Pancreas (tissue), 10 donors: ENCODE data around the gene RIOK1. TPM values are rescaled to one million over a fixed set of nuclear protein-coding genes. Genes with fewer than 3 reads are reported as not detected.

Experiments used
- ATAC-seq, 4 donors: fragments of 200-7000 bp; cut with Tn5 transposase; one replicate each; pipeline versions ENCODE4 v1.8.0 to v1.9.1; 2020; ENCODE audit warnings: mild to moderate bottlenecking in 4 of 4, moderate library complexity in 4 of 4
- DNase-seq, 6 donors: peaks; one replicate each; pipeline ENCODE4 v3.0.0-alpha.2; 2020
- FAIRE-seq: peaks from 2 replicates; lab custom pipeline; 2012; peaks lifted over from hg19 to GRCh38; lab: Jason Lieb, UNC
- H3K27ac ChIP-seq, 4 donors: fragments of 200-600 bp; sonication (generic); 1 replicate in 3 of 4; 2 replicates in 1 of 4; pipeline versions ENCODE4 v1.5.0 to v1.8.0; 2020
- H3K27me3 ChIP-seq, 4 donors: fragments of 200-600 bp; one replicate each; pipeline ENCODE4 v1.8.0; 2021
- H3K36me3 ChIP-seq, 3 donors: fragments of 200-600 bp; sonication (generic) in 1 of 3; one replicate each; pipeline versions ENCODE4 v1.5.0 to v1.8.0; 2020 to 2021
- H3K4me1 ChIP-seq, 3 donors: fragments of 200-600 bp; one replicate each; pipeline ENCODE4 v1.8.0; 2021
- H3K4me3 ChIP-seq, 4 donors: fragments of 200-600 bp; sonication (generic) in 2 of 4; one replicate each; pipeline versions ENCODE4 v1.5.0 to v1.8.0; 2020 to 2021
- H3K9me3 ChIP-seq, 4 donors: fragments of 200-600 bp; one replicate each; pipeline ENCODE4 v1.8.0; 2021
- CTCF ChIP-seq, 4 donors: fragments of 200-600 bp; sonication (generic) in 3 of 4; IDR thresholded peaks; one replicate each; pipeline versions ENCODE4 v1.5.0 to v1.8.0; 2021; ENCODE audit warnings: antibody characterized with exemption in 4 of 4
- WGBS, 2 donors: extraction: QIAGEN DNeasy Blood & Tissue Kit; methylation state at CpG; one replicate each; pipeline ENCODE4 v1.1.7; 2013; 5-methylcytosine and 5-hydroxymethylcytosine counted together
- intact Hi-C, 3 donors: fragments of 100-400 bp; cut with DNase I; formaldehyde crosslinking; loops; one replicate each; pipeline versions ENCODE4 v1.11.1 to v1.14.2; 2022
- polyA plus RNA-seq, 2 donors: library from polyadenylated mRNA; stranded (reverse); fragments of 200-250 nt; gene quantifications; one replicate each; pipeline ENCODE4 v1.2.3, GENCODE V29; 2013
- total RNA-seq, 6 donors: library from RNA; stranded (reverse); fragmentation: NEBNext Ultra II Directional in 4 of 6; extraction: Animal tissue kit (Norgen Biotek cat#: 25700) in 4 of 6; gene quantifications; one replicate each; pipeline versions ENCODE4 v1.2.1 to v1.2.4, GENCODE V29; 2021 to 2023
- donor health status: healthy with polysubstance abuse.
- donor health status: DM: no; HTN: no; CAD: no; lungs with moderate emphysema.
- donor health status: DM: no; HTN: no; CAD: no.
- donor health status: control.
- donor health status: control.
- donor health status: Bipolar disorder and iron deficiency.
- donor health status: DM: yes; HTN: yes; CAD: no.
- donor health status: DM: no; HTN: no; CAD: no.
- donor health status: DM: no; HTN: no; CAD: no.
- donor health status: DM: yes; HTN: yes; CAD: no.

RIOK1 gene
- total and polyA plus RNA-seq, 8 donors = 6.6 to 11.0 (median 9.5) TPM

GRCh38 chr6:7438011-7438410 lies 48.4 kb downstream of the RIOK1 start:
- intact Hi-C loops = loop anchor here in 1 of 3 donors (10.0 kb wide), 1 partner anchor 167 kb away; no protein-coding TSS in a partner anchor
- ATAC-seq = no peak
- no peaks in the 10 kb centered on the region for H3K4me1 ChIP-seq
- no peak for FAIRE-seq
- H3K36me3 ChIP-seq = no peaks in the 10 kb centered on the region
- no peak overlapping the region for H3K4me3 ChIP-seq
- no peak overlapping the region for H3K27ac ChIP-seq
- no peaks in the 10 kb centered on the region for H3K27me3 ChIP-seq
- no peaks in the 10 kb centered on the region for H3K9me3 ChIP-seq
- DNase-seq = no peak
- TF ChIP-seq CTCF (IDR thresholded peaks at IDR 0.05) = no peak
- WGBS, 2 donors = 97 to 100% methylated on average over 3 of the region's 3 CpGs

- intact Hi-C loops = loop anchor here in 1 of 3 donors (10.0 kb wide), 1 partner anchor 166 kb away; no protein-coding TSS in a partner anchor
- no peaks in the 10 kb centered on the region for H3K4me1 ChIP-seq
- FAIRE-seq (no peak), DNase-seq (no peak), ATAC-seq (peak in 1 of 4 donors; percentile 40)
- H3K9me3 ChIP-seq = no peaks in the 10 kb centered on the region
- no peak overlapping the region for H3K4me3 ChIP-seq
- H3K27ac ChIP-seq = no peak overlapping the region
- H3K36me3 ChIP-seq = no peaks in the 10 kb centered on the region
- no peak for TF ChIP-seq CTCF (IDR thresholded peaks at IDR 0.05)
- H3K27me3 ChIP-seq = no peaks in the 10 kb centered on the region
- 87 to 88% methylated on average over 3 of the region's 3 CpGs for WGBS, 2 donors
These were observed 49.6 kb downstream of the RIOK1 start for GRCh38 chr6:7439228-7439627.

- Histone ChIP-seq H3K9me3 (no peaks in the 10 kb centered on the region), H3K27ac (no peak overlapping the region), H3K4me3 (no peak overlapping the region), H3K36me3 (no peaks in the 10 kb centered on the region), H3K4me1 (no peaks in the 10 kb centered on the region), H3K27me3 (no peaks in the 10 kb centered on the region)
- DNase-seq = no peak
- 84 to 88% methylated on average over 6 of the region's 6 CpGs for WGBS, 2 donors
- no peak for TF ChIP-seq CTCF (IDR thresholded peaks at IDR 0.05)
- no peak for ATAC-seq
- intact Hi-C loops = no loop called here
- FAIRE-seq = no peak
These were observed 50.9 kb downstream of the RIOK1 start for GRCh38 chr6:7440476-7440875.

GRCh38 chr6:7441048-7441775 lies 51.6 kb downstream of the RIOK1 start:
- no peaks in the 10 kb centered on the region for H3K9me3 ChIP-seq
- ATAC-seq = no peak

More at GRCh38 chr6:7441048-7441775, 51.6 kb downstream of the RIOK1 start:
- Histone ChIP-seq H3K27me3 (no peaks in the 10 kb centered on the region), H3K27ac (no peak overlapping the region), H3K36me3 (no peaks in the 10 kb centered on the region), H3K4me1 (no peaks in the 10 kb centered on the region), H3K4me3 (no peak overlapping the region)
- intact Hi-C loops = no loop called here
- FAIRE-seq (no peak), DNase-seq (peak in 1 of 6 donors; percentile 63)
- WGBS, 2 donors = 91 to 93% methylated on average over 40 of the region's 40 CpGs
- TF ChIP-seq CTCF (IDR thresholded peaks at IDR 0.05) = no peak
